SK-N-SH (cell line): ENCODE data around the gene LPP.

ENCODE experiments used
- CTCF ChIP-seq: fragments of 200-600 bp; sonication (generic); IDR thresholded peaks from 2 replicates; pipeline ENCODE4 v1.6.1; 2017; ENCODE audit warnings: antibody characterized with exemption, mild to moderate bottlenecking, moderate library complexity
- EP300 ChIP-seq, 2 experiments: IDR thresholded peaks; 2 replicates each; pipeline versions ENCODE4 v1.4.0 to v1.6.1; 2012; ENCODE audit warnings: borderline replicate concordance in 1 of 2, low read depth in 1 of 2, low read length in 1 of 2
- EZH2phosphoT487 ChIP-seq: fragments of 200-600 bp; sonication (generic); IDR thresholded peaks from 2 replicates; pipeline ENCODE4 v1.6.1; 2017; ENCODE audit warnings: low read depth, mixed run types, mild to moderate bottlenecking, antibody characterized with exemption, moderate library complexity, borderline replicate concordance
- JUND ChIP-seq: IDR thresholded peaks from 2 replicates; pipeline ENCODE4 v1.4.0; 2012
- POLR2AphosphoS5 ChIP-seq: IDR thresholded peaks from 2 replicates; pipeline ENCODE4 v1.6.1; 2012; ENCODE audit warnings: low read depth, low read length
- REST ChIP-seq: IDR thresholded peaks from 2 replicates; pipeline ENCODE4 v1.6.1; 2012; ENCODE audit warnings: mild to moderate bottlenecking, low read depth, low read length, moderate library complexity
- SIN3A ChIP-seq: IDR thresholded peaks from 2 replicates; pipeline ENCODE4 v1.6.1; 2012; ENCODE audit warnings: low read depth, mild to moderate bottlenecking, low read length, moderate library complexity, borderline replicate concordance
- USF1 ChIP-seq: IDR thresholded peaks from 2 replicates; pipeline ENCODE4 v1.4.0; 2012; ENCODE audit warnings: low read depth, borderline replicate concordance
- USF2 ChIP-seq: fragments of 150-350 bp; IDR thresholded peaks from 2 replicates; pipeline ENCODE4 v1.6.1; 2017; ENCODE audit warnings: antibody characterized with exemption, low read length, low read depth, borderline replicate concordance
- YY1 ChIP-seq: IDR thresholded peaks from 2 replicates; pipeline ENCODE4 v1.4.0; 2012; ENCODE audit warnings: low read depth, mild to moderate bottlenecking
- ZBTB33 ChIP-seq: IDR thresholded peaks from 2 replicates; pipeline ENCODE4 v1.4.0; 2012; ENCODE audit warnings: low read depth, borderline replicate concordance

GRCh38 chr3:188217011-188217463 lies 63.1 kb downstream of the LPP start:
- TF ChIP-seq CTCF (no peak), USF2 (no peak), POLR2AphosphoS5 (no peak), USF1 (no peak), EP300 (IDR thresholded peaks at IDR 0.05; ENCODE audit: borderline replicate concordance in 1 of 2, low read depth in 1 of 2, low read length in 1 of 2) (no peak), EZH2phosphoT487 (no peak), REST (no peak), JUND (no peak), YY1 (no peak), ZBTB33 (no peak), SIN3A (no peak)
